GM18526 (cell line): Measurements from ENCODE around the gene P2RX5.

Source experiments
- POLR2A ChIP-seq: IDR thresholded peaks from 3 replicates; pipeline ENCODE4 v1.6.1; 2011; ENCODE audit not compliant: insufficient read length; ENCODE audit errors: extremely low read depth

Gene P2RX5

GRCh38 chr17:3655766-3656165 is 40.2 kb downstream of the P2RX5 start:
- no peak for TF ChIP-seq POLR2A

GRCh38 chr17:3647769-3648555 is 48.0 kb downstream of the P2RX5 start:
- TF ChIP-seq POLR2A = no peak

- TF ChIP-seq POLR2A = no peak
These were observed 48.7 kb downstream of the P2RX5 start for GRCh38 chr17:3647251-3647650.

- no peak for TF ChIP-seq POLR2A
These were observed 50.6 kb downstream of the P2RX5 start for GRCh38 chr17:3645310-3645709.

GRCh38 chr17:3643889-3644349 is 52.0 kb downstream of the P2RX5 start:
- no peak for TF ChIP-seq POLR2A

- no peak for TF ChIP-seq POLR2A
These were observed 54.1 kb downstream of the P2RX5 start for GRCh38 chr17:3641717-3642486.

GRCh38 chr17:3641014-3641413 is 54.9 kb downstream of the P2RX5 start:
- TF ChIP-seq POLR2A = no peak

GRCh38 chr17:3639981-3640596 is 55.9 kb downstream of the P2RX5 start:
- no peak for TF ChIP-seq POLR2A

- no peak for TF ChIP-seq POLR2A
These were observed 59.0 kb downstream of the P2RX5 start for GRCh38 chr17:3636908-3637373.

- TF ChIP-seq POLR2A = peak; percentile 86
These were observed 59.6 kb downstream of the P2RX5 start, which contains the start of the genes CTNS and SHPK for GRCh38 chr17:3636154-3636907. TSS of gene CTNS (plus strand) at chr17:3636760. CDS start at chr17:3640207, 3,447 bp downstream. TSS of gene SHPK (minus strand) at chr17:3636250. CDS start at chr17:3636219, 31 bp downstream.

- no peak for TF ChIP-seq POLR2A
These were observed 60.3 kb downstream of the P2RX5 start for GRCh38 chr17:3635474-3636153.

GRCh38 chr17:3632287-3632686 is 63.7 kb downstream of the P2RX5 start:
- no peak for TF ChIP-seq POLR2A

GRCh38 chr17:3630781-3631180 is 65.2 kb downstream of the P2RX5 start:
- no peak for TF ChIP-seq POLR2A

- no peak for TF ChIP-seq POLR2A
These were observed 68.2 kb downstream of the P2RX5 start for GRCh38 chr17:3627769-3628167.
